Endothelial cell of umbilical vein (primary cell): ENCODE measurements around the gene EPN2. TPM values are rescaled to one million over a fixed set of nuclear protein-coding genes. Genes with fewer than 3 reads are reported as not detected.

Source experiments
- BruUV-seq: library from RNA; stranded (reverse); fragments of 400-500 nt; replicated peaks from 2 replicates; lab custom pipeline; 2021; lab: Mats Ljungman, UMichigan
- CTCF ChIA-PET: fragments of 300-600, 350-600 bp; sonication (Branson Sonifier 250); formaldehyde crosslinking; loops from one replicate; lab custom pipeline; 2021; ENCODE audit warnings: antibody characterized with exemption, inconsistent platforms; lab: Charles Lee
- POLR2A ChIA-PET: fragments of 300-600, 350-600 bp; sonication (Branson Sonifier 250); formaldehyde crosslinking; loops from one replicate; lab custom pipeline; 2021; ENCODE audit warnings: antibody characterized with exemption, inconsistent platforms; lab: Charles Lee
- DNase-seq: peaks from one replicate; pipeline ENCODE4 v3.0.0-alpha.2; 2011; ENCODE audit warnings: low read depth, low spot score
- FAIRE-seq: peaks from 2 replicates; lab custom pipeline; 2011; peaks lifted over from hg19 to GRCh38; lab: Jason Lieb, UNC
- H2AFZ ChIP-seq: 2 replicates; pipeline ENCODE4 v1.6.0; 2012; ENCODE audit warnings: low read depth, low read length, control low read depth, inconsistent platforms
- H3K27ac ChIP-seq: 2 replicates; pipeline ENCODE4 v1.5.1; 2011; ENCODE audit warnings: low read depth, mild to moderate bottlenecking, control low read depth, low read length, moderate library complexity; ENCODE audit not compliant: insufficient read depth
- H3K27me3 ChIP-seq, 2 experiments: 2 replicates each; pipeline versions ENCODE4 v1.6.0 to v1.6.1; 2011; ENCODE audit warnings: low read length in 2 of 2, mixed read lengths in 1 of 2; ENCODE audit not compliant: control insufficient read depth in 2 of 2, insufficient read depth in 2 of 2
- H3K36me3 ChIP-seq, 2 experiments: 2 replicates in 1 of 2; 3 replicates in 1 of 2; pipeline ENCODE4 v1.5.1; 2011; ENCODE audit warnings: low read length in 2 of 2, mild to moderate bottlenecking in 1 of 2, moderate library complexity in 1 of 2; ENCODE audit not compliant: control insufficient read depth in 2 of 2, insufficient read depth in 2 of 2; ENCODE audit errors: extremely low read depth in 1 of 2
- H3K4me1 ChIP-seq: 3 replicates; pipeline ENCODE4 v1.5.1; 2011; ENCODE audit warnings: mild to moderate bottlenecking, low read length; ENCODE audit not compliant: control insufficient read depth, insufficient read depth; ENCODE audit errors: extremely low read depth
- H3K4me2 ChIP-seq: 2 replicates; pipeline ENCODE4 v1.6.1; 2011; ENCODE audit warnings: low read length, control low read depth, mixed read lengths; ENCODE audit not compliant: insufficient read depth
- H3K4me3 ChIP-seq, 3 experiments: fragments of 200-600 bp in 1 of 3; sonication (generic), shearing (Covaris generic) in 1 of 3; replicated peaks in 1 of 3; 2 replicates each; pipeline ENCODE4 v1.5.1; 2011 to 2016; ENCODE audit warnings: control low read depth in 3 of 3, low read length in 3 of 3, mild to moderate bottlenecking in 2 of 3, inconsistent platforms in 1 of 3, low read depth in 1 of 3, moderate library complexity in 1 of 3; ENCODE audit not compliant: insufficient read depth in 1 of 3
- H3K79me2 ChIP-seq: 2 replicates; pipeline ENCODE4 v1.6.0; 2012; ENCODE audit warnings: low read length, inconsistent platforms; ENCODE audit not compliant: control insufficient read depth, insufficient read depth
- H3K9ac ChIP-seq: replicated peaks from 2 replicates; pipeline ENCODE3; 2011; ENCODE audit warnings: low read length, control low read depth; ENCODE audit not compliant: insufficient read depth; ENCODE audit errors: extremely low read depth
- H3K9me1 ChIP-seq: replicated peaks from 3 replicates; pipeline ENCODE4 v1.6.0; 2011; ENCODE audit warnings: mild to moderate bottlenecking, low read length; ENCODE audit not compliant: control insufficient read depth, insufficient read depth; ENCODE audit errors: extremely low read depth
- H3K9me3 ChIP-seq: replicated peaks from 2 replicates; pipeline ENCODE4 v1.5.1; 2012; ENCODE audit warnings: low read length, inconsistent platforms; ENCODE audit not compliant: control insufficient read depth, insufficient read depth
- H4K20me1 ChIP-seq: replicated peaks from 2 replicates; pipeline ENCODE3; 2011; ENCODE audit warnings: mild to moderate bottlenecking, low read length; ENCODE audit not compliant: control insufficient read depth, insufficient read depth; ENCODE audit errors: extremely low read depth
- CTCF ChIP-seq, 2 donors: IDR thresholded peaks; 1 replicate in 1 of 2; 2 replicates in 1 of 2; pipeline ENCODE4 v1.5.1; 2011; ENCODE audit warnings: low read length in 2 of 2, mild to moderate bottlenecking in 2 of 2, moderate library complexity in 2 of 2, control low read depth in 1 of 2, inconsistent platforms in 1 of 2, low read depth in 1 of 2; ENCODE audit not compliant: insufficient read depth in 1 of 2; ENCODE audit errors: extremely low read depth in 1 of 2
- EZH2 ChIP-seq: IDR thresholded peaks from 2 replicates; pipeline ENCODE4 v1.6.1; 2012; ENCODE audit warnings: borderline replicate concordance, low read depth, mild to moderate bottlenecking, moderate library complexity, low read length, inconsistent platforms; ENCODE audit not compliant: severe bottlenecking
- FOS ChIP-seq: IDR thresholded peaks from 2 replicates; pipeline ENCODE4 v1.6.1; 2011; ENCODE audit warnings: mild to moderate bottlenecking, low read length, moderate library complexity, borderline replicate concordance; ENCODE audit not compliant: insufficient read depth
- GATA2 ChIP-seq: IDR thresholded peaks from 2 replicates; pipeline ENCODE4 v1.7.0; 2011; ENCODE audit warnings: low read depth, mild to moderate bottlenecking, moderate library complexity, mixed read lengths, low read length; ENCODE audit not compliant: insufficient read length, insufficient read depth
- JUN ChIP-seq: IDR thresholded peaks from 2 replicates; pipeline ENCODE4 v1.6.1; 2011; ENCODE audit warnings: borderline replicate concordance, low read depth; ENCODE audit not compliant: insufficient read length, insufficient read depth
- MAX ChIP-seq: IDR thresholded peaks from 2 replicates; pipeline ENCODE4 v1.6.1; 2011; ENCODE audit not compliant: insufficient read depth, insufficient read length
- MYC ChIP-seq: IDR thresholded peaks from one replicate; pipeline ENCODE4 v1.6.1; 2011; ENCODE audit warnings: mild to moderate bottlenecking, low read depth, low read length
- POLR2A ChIP-seq: IDR thresholded peaks from 2 replicates; pipeline ENCODE4 v1.6.1; 2012; ENCODE audit warnings: low read depth, mild to moderate bottlenecking, control low read depth, low read length
- POLR2AphosphoS5 ChIP-seq: IDR thresholded peaks from 2 replicates; pipeline ENCODE4 v1.6.1; 2012; ENCODE audit warnings: low read depth, mild to moderate bottlenecking, control low read depth, low read length, moderate library complexity; ENCODE audit not compliant: insufficient read depth
- dilution Hi-C: fragments of 300-500 bp; cut with MboI; formaldehyde crosslinking; loops from one replicate; pipeline ENCODE4 v1.15.0; 2019; ENCODE audit warnings: low sequenced_read_pairs; ENCODE audit not compliant: extremely low pct_ligation_motif_present
- intact Hi-C: fragments of 100-400 bp; cut with micrococcal nuclease; formaldehyde crosslinking; loops from one replicate; pipeline ENCODE4 v1.10.0; 2022
- polyA plus RNA-seq, 4 experiments: library from polyadenylated mRNA; depleted of rRNA in 3 of 4; stranded (reverse) in 3 of 4; unstranded in 1 of 4; fragments of >200 nt; gene quantifications; 2 replicates each; pipeline versions ENCODE4 v1.2.1 to v1.2.3, GENCODE V29; 2011 to 2012; ENCODE audit warnings: missing spikeins in 1 of 4
- total RNA-seq: library from RNA; stranded (reverse); gene quantifications from 2 replicates; pipeline ENCODE4 v1.2.3, GENCODE V29; 2021

EPN2 gene
- total and polyA plus RNA-seq, 2 donors (not counting 3 experiments of a cell fraction or from before 2014, with no cell fraction given) = 40.3 to 70.5 TPM

GRCh38 chr17:19348081-19348650 lies 111.0 kb downstream of the EPN2 start:
- Histone ChIP-seq H3K27ac (no peak overlapping the region), H3K27me3 (no peaks in the 10 kb centered on the region), H3K36me3 (no peaks in the 10 kb centered on the region), H2AFZ (no peak overlapping the region), H3K9ac (no peak overlapping the region), H3K4me1 (peaks cover 8% of the 10 kb centered on the region), H3K79me2 (no peaks in the 10 kb centered on the region), H4K20me1 (no peaks in the 10 kb centered on the region), H3K9me1 (no peaks in the 10 kb centered on the region), H3K9me3 (no peaks in the 10 kb centered on the region), H3K4me3 (no peak overlapping the region), H3K4me2 (no peak overlapping the region)
- TF ChIP-seq POLR2AphosphoS5 (no peak), GATA2 (no peak), MAX (no peak), EZH2 (no peak), MYC (no peak), POLR2A (no peak), FOS (no peak), CTCF (IDR thresholded peaks at IDR 0.05; ENCODE audit: extremely low read depth in 1 of 2, insufficient read depth in 1 of 2, low read depth in 1 of 2, low read length in 2 of 2) (no peak), JUN (no peak)
- dilution Hi-C loops (no loop called here), intact Hi-C loops (loop anchor here (5.0 kb wide), 1 partner anchor 36 kb away; no protein-coding TSS in a partner anchor)
- no TSS peak for BruUV-seq
- no peak for FAIRE-seq
- ChIA-PET POLR2A (no interaction called here), CTCF (interaction anchor here (2.3 kb wide), 1 partner anchor 11 kb away, joined by 13 read pairs; no protein-coding TSS in a partner anchor)
- no peak for DNase-seq
